Left renal cortex interstitium (tissue), 4 donors: ENCODE data around the gene SHOC2. TPM values are rescaled to one million over a fixed set of nuclear protein-coding genes. Genes with fewer than 3 reads are reported as not detected.

Experiments used
- DNase-seq, 4 donors: peaks; one replicate each; pipeline ENCODE4 v3.0.0-alpha.2; 2013; ENCODE audit warnings: low read depth in 4 of 4, low spot score in 2 of 4, missing footprints in 1 of 4
- polyA plus RNA-seq, 4 donors: library from polyadenylated mRNA; unstranded; fragments of 120-200 nt; gene quantifications; one replicate each; pipeline ENCODE4 v1.2.1, GENCODE V29; 2013; ENCODE audit not compliant: insufficient read length in 4 of 4

Gene SHOC2
- 10 to 100 TPM; 32.4 to 42.7 (median 36.3) TPM for polyA plus RNA-seq

GRCh38 chr10:110919349-110919931 lies at the start of gene SHOC2:
Gene SHOC2 (plus strand): TSS chr10:110919604. CDS start chr10:110964359, 44,755 bp downstream.
- no peak for DNase-seq

GRCh38 chr10:110870823-110871297 lies 48.5 kb upstream of the SHOC2 start:
- DNase-seq = no peak

GRCh38 chr10:110871298-110872084 lies 47.9 kb upstream of the SHOC2 start, which contains the start of gene PDCD4:
Gene PDCD4 (plus strand): TSS chr10:110871928. CDS start chr10:110876028, 4,100 bp downstream.
- DNase-seq = peak; percentile 93 to 99 (median 99)

GRCh38 chr10:110872145-110872983 lies 47.0 kb upstream of the SHOC2 start:
- peak in 3 of 4 donors; percentile 58 to 70 (median 68) for DNase-seq

GRCh38 chr10:110872984-110873923 lies 46.1 kb upstream of the SHOC2 start:
- peak in 1 of 4 donors; percentile 17 for DNase-seq

- DNase-seq = no peak
Measured at GRCh38 chr10:110873951-110874350, 45.5 kb upstream of the SHOC2 start.

GRCh38 chr10:110876000-110876399 lies 43.4 kb upstream of the SHOC2 start:
- DNase-seq = no peak

- no peak for DNase-seq
Measured at GRCh38 chr10:110876788-110877187, 42.6 kb upstream of the SHOC2 start.

GRCh38 chr10:110880012-110880411 lies 39.4 kb upstream of the SHOC2 start:
- no peak for DNase-seq

GRCh38 chr10:110881247-110881646 lies 38.2 kb upstream of the SHOC2 start:
- DNase-seq = no peak

GRCh38 chr10:110881905-110882304 lies 37.5 kb upstream of the SHOC2 start:
- no peak for DNase-seq

- no peak for DNase-seq
Measured at GRCh38 chr10:110883924-110884323, 35.5 kb upstream of the SHOC2 start.

- no peak for DNase-seq
Measured at GRCh38 chr10:110885932-110886674, 33.3 kb upstream of the SHOC2 start.

GRCh38 chr10:110887560-110887959 lies 31.8 kb upstream of the SHOC2 start:
- no peak for DNase-seq

GRCh38 chr10:110892602-110893288 lies 26.7 kb upstream of the SHOC2 start:
- no peak for DNase-seq

GRCh38 chr10:110893559-110894179 lies 25.7 kb upstream of the SHOC2 start:
- peak in 1 of 4 donors; percentile 34 for DNase-seq

GRCh38 chr10:110897184-110897583 lies 22.2 kb upstream of the SHOC2 start:
- DNase-seq = no peak

GRCh38 chr10:110898391-110898790 lies 21.0 kb upstream of the SHOC2 start:
- DNase-seq = no peak
